ENCODE data around the gene SMAD3.

DNA sequence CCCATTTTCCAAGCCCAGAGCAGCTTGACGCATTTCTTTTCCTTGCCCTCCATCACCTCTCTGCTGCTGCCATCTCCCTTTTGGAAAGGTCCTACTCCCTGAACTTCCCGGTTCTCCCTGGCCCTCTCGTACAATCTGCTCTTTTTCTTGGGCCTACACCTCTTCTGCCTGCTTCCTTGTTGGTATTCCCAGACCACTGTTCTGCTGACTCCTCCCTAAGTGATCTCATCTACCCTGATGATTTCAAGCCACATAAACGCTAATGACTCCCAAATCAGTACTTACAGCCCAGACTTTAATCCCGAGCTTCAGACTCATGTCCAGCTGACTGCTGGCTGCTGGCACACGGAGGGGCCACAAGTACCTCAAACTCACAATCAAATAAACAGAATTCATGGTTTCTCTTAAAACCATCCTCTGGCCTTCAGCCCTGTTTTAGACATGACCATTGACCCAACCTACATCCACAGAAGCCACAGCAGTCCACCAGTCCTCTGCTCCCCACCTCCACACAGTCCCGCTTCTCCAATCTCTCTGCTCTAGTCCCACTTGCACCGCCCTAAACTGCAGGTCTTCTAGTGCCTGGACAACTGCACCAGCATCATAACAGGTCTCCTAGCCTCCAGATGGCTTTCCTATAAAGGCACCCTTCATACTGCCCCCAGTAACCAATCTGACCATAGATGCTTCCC, 131.4 kb downstream of the SMAD3 start:
- TF ChIP-seq EZH2 (IDR thresholded peaks at IDR 0.05; ENCODE audit: borderline replicate concordance, insufficient read depth, low read depth, low read length, poor library complexity, severe bottlenecking) (no peak), CTCF (IDR thresholded peaks at IDR 0.05) (no peak)
